ENCODE results near the gene TIAM1. TPM values are rescaled to one million over a fixed set of nuclear protein-coding genes. Genes with fewer than 3 reads are reported as not detected.

TIAM1 gene
- total RNA-seq, 4 donors from 2014 or later: 5.4 to 10.6 (median 6.0) TPM

GRCh38 chr21:31316488-31317169, 27.4 kb downstream of the TIAM1 start:
- H3K27me3 ChIP-seq: no peaks in the 10 kb centered on the region
- H3K9me3 ChIP-seq: no peaks in the 10 kb centered on the region
- no peak for DNase-seq (ENCODE audit: extremely low spot score)
- H3K4me3 ChIP-seq: no peak overlapping the region
- TF ChIP-seq, protein P1, sequence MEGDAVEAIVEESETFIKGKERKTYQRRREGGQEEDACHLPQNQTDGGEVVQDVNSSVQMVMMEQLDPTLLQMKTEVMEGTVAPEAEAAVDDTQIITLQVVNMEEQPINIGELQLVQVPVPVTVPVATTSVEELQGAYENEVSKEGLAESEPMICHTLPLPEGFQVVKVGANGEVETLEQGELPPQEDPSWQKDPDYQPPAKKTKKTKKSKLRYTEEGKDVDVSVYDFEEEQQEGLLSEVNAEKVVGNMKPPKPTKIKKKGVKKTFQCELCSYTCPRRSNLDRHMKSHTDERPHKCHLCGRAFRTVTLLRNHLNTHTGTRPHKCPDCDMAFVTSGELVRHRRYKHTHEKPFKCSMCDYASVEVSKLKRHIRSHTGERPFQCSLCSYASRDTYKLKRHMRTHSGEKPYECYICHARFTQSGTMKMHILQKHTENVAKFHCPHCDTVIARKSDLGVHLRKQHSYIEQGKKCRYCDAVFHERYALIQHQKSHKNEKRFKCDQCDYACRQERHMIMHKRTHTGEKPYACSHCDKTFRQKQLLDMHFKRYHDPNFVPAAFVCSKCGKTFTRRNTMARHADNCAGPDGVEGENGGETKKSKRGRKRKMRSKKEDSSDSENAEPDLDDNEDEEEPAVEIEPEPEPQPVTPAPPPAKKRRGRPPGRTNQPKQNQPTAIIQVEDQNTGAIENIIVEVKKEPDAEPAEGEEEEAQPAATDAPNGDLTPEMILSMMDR (IDR thresholded peaks at IDR 0.05): no peak
- TF ChIP-seq POLR2A (IDR thresholded peaks at IDR 0.05; ENCODE audit: low read depth) (no peak), EP300 (IDR thresholded peaks at IDR 0.05) (no peak), POLR2AphosphoS5 (IDR thresholded peaks at IDR 0.05) (no peak)
- H3K36me3 ChIP-seq: no peaks in the 10 kb centered on the region
- H3K4me1 ChIP-seq: no peaks in the 10 kb centered on the region
- no peak overlapping the region for H3K27ac ChIP-seq (replicated peaks in 1 of 4)
- intact Hi-C loops (cut with DNase I): no loop called here
- 88% methylated on average over 9 of the region's 9 CpGs for WGBS

GRCh38 chr21:31316072-31316471, 28.0 kb downstream of the TIAM1 start:
- H3K9me3 ChIP-seq: no peaks in the 10 kb centered on the region
- TF ChIP-seq, protein P1 (IDR thresholded peaks at IDR 0.05): no peak
- TF ChIP-seq POLR2AphosphoS5 (IDR thresholded peaks at IDR 0.05) (no peak), EP300 (IDR thresholded peaks at IDR 0.05) (no peak), POLR2A (IDR thresholded peaks at IDR 0.05; ENCODE audit: low read depth) (no peak)
- intact Hi-C loops (cut with DNase I): no loop called here
- H3K27ac ChIP-seq (replicated peaks in 1 of 4): no peak overlapping the region
- H3K4me3 ChIP-seq: no peak overlapping the region
- DNase-seq (ENCODE audit: extremely low spot score): no peak
- no peaks in the 10 kb centered on the region for H3K36me3 ChIP-seq
- WGBS: 94% methylated on average over 3 of the region's 3 CpGs
- no peaks in the 10 kb centered on the region for H3K4me1 ChIP-seq
- H3K27me3 ChIP-seq: no peaks in the 10 kb centered on the region

DNA sequence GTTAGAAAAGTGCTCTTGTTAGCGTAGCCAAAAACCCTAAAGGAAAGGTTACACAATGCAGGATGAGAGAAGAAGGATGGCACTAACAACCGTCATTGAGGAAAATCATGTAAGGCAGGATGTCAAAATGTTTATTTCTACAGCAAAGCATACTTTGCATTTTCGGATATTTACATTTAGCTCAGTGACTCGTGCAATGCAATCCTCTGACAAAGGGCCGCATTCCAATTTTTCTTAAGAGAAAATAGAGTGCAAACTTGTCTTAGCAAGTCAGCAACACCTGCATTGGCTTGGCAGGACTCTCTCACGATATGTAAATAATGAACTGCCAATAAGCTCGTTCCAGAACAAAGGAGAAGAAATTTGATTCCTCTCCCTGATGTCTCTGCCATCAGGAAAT, 33.3 kb downstream of the TIAM1 start:
- intact Hi-C loops (cut with DNase I): no loop called here
- H3K4me1 ChIP-seq: no peaks in the 10 kb centered on the region
- 47% methylated on average over 7 of the region's 7 CpGs for WGBS
- no peaks in the 10 kb centered on the region for H3K27me3 ChIP-seq
- no peaks in the 10 kb centered on the region for H3K9me3 ChIP-seq
- no peak overlapping the region for H3K4me3 ChIP-seq
- DNase-seq (ENCODE audit: extremely low spot score): no peak
- TF ChIP-seq POLR2AphosphoS5 (IDR thresholded peaks at IDR 0.05) (no peak), EP300 (IDR thresholded peaks at IDR 0.05) (no peak), POLR2A (IDR thresholded peaks at IDR 0.05; ENCODE audit: low read depth) (no peak)
- TF ChIP-seq, protein P1 (IDR thresholded peaks at IDR 0.05): no peak
- H3K36me3 ChIP-seq: no peaks in the 10 kb centered on the region
- H3K27ac ChIP-seq (replicated peaks in 1 of 4): no peak overlapping the region

DNA sequence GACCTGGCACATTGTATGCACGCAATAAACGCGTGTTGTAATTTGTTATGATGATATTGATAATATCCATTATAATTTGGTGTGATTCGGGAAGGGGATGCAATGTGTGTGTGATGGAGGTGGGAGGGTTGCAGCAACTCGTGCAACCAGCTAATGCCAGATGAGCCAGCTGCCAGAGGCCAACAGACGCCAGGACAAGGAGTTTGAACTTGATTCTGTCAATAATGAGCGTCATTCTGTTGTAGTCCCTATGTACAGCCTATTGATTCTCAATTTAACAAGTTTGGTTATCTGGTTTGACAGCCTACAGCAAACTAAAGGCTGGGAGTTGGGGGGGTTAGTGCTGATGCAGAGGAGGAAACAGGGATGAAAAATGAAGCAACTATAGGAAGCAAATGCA, 35.5 kb downstream of the TIAM1 start:
- H3K4me1 ChIP-seq: no peaks in the 10 kb centered on the region
- H3K27me3 ChIP-seq: no peaks in the 10 kb centered on the region
- DNase-seq (ENCODE audit: extremely low spot score): no peak
- 95% methylated on average over 7 of the region's 7 CpGs for WGBS
- no peak overlapping the region for H3K4me3 ChIP-seq
- no peak overlapping the region for H3K27ac ChIP-seq (replicated peaks in 1 of 4)
- H3K9me3 ChIP-seq: no peaks in the 10 kb centered on the region
- TF ChIP-seq POLR2AphosphoS5 (IDR thresholded peaks at IDR 0.05) (no peak), EP300 (IDR thresholded peaks at IDR 0.05) (no peak), POLR2A (IDR thresholded peaks at IDR 0.05; ENCODE audit: low read depth) (no peak)
- TF ChIP-seq, protein P1 (IDR thresholded peaks at IDR 0.05): no peak
- H3K36me3 ChIP-seq: no peaks in the 10 kb centered on the region
- intact Hi-C loops (cut with DNase I): no loop called here

GRCh38 chr21:31305888-31306287, 38.2 kb downstream of the TIAM1 start:
- WGBS: 92% methylated on average over 4 of the region's 4 CpGs
- Histone ChIP-seq H3K4me1 (no peaks in the 10 kb centered on the region), H3K9me3 (no peaks in the 10 kb centered on the region), H3K27ac (replicated peaks in 1 of 4) (no peak overlapping the region), H3K27me3 (no peaks in the 10 kb centered on the region), H3K36me3 (no peaks in the 10 kb centered on the region), H3K4me3 (no peak overlapping the region)
- no peak for DNase-seq (ENCODE audit: extremely low spot score)
- no peak for TF ChIP-seq EP300 (IDR thresholded peaks at IDR 0.05)
- TF ChIP-seq, protein P1 (IDR thresholded peaks at IDR 0.05): no peak
- TF ChIP-seq POLR2AphosphoS5 (IDR thresholded peaks at IDR 0.05): no peak
- intact Hi-C loops (cut with DNase I): no loop called here

All from esophagus muscularis mucosa (tissue), 4 donors.